ENCODE measurements around the gene PLXNA4.

- TF ChIP-seq ZC3H11A (IDR thresholded peaks at IDR 0.05) (no peak), POLR2A (IDR thresholded peaks at IDR 0.05; ENCODE audit: low read length) (no peak), ZFP36 (IDR thresholded peaks at IDR 0.05; ENCODE audit: borderline replicate concordance, partially characterized antibody) (no peak), RFX5 (IDR thresholded peaks at IDR 0.05) (no peak), BHLHE40 (IDR thresholded peaks at IDR 0.05; ENCODE audit: low read depth, low read length) (no peak), EP300 (IDR thresholded peaks at IDR 0.05) (no peak), CHD2 (IDR thresholded peaks at IDR 0.05; ENCODE audit: low read length, partially characterized antibody) (no peak), HMGXB4 (CRISPR knock-in tag; IDR thresholded peaks at IDR 0.05; ENCODE audit: borderline replicate concordance) (no peak), POLR2AphosphoS2 (conservative IDR thresholded peaks at IDR 0.05; ENCODE audit: low read length) (no peak)
- TF ChIP-seq, protein P1, sequence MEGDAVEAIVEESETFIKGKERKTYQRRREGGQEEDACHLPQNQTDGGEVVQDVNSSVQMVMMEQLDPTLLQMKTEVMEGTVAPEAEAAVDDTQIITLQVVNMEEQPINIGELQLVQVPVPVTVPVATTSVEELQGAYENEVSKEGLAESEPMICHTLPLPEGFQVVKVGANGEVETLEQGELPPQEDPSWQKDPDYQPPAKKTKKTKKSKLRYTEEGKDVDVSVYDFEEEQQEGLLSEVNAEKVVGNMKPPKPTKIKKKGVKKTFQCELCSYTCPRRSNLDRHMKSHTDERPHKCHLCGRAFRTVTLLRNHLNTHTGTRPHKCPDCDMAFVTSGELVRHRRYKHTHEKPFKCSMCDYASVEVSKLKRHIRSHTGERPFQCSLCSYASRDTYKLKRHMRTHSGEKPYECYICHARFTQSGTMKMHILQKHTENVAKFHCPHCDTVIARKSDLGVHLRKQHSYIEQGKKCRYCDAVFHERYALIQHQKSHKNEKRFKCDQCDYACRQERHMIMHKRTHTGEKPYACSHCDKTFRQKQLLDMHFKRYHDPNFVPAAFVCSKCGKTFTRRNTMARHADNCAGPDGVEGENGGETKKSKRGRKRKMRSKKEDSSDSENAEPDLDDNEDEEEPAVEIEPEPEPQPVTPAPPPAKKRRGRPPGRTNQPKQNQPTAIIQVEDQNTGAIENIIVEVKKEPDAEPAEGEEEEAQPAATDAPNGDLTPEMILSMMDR (IDR thresholded peaks at IDR 0.05), result no peak
- TF ChIP-seq, protein P2, sequence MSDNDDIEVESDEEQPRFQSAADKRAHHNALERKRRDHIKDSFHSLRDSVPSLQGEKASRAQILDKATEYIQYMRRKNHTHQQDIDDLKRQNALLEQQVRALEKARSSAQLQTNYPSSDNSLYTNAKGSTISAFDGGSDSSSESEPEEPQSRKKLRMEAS (IDR thresholded peaks at IDR 0.05), result 0 out of 2 replicates have a peak, but pooled peaks have one; percentile 13
These were observed 350.8 kb downstream of the PLXNA4 start for GRCh38 chr7:132225216-132226030.

Data from A549 (cell line).